ENCODE measurements around the gene DDT. TPM values are rescaled to one million over a fixed set of nuclear protein-coding genes. Genes with fewer than 3 reads are reported as not detected.
"Not testable (repeated sequence)": the region's sequence is repeated elsewhere in the genome, so short reads cannot be mapped to it uniquely, and the experiment has no call there.

Gene DDT
- total RNA-seq (ENCODE audit: insufficient read depth, low replicate concordance): 21.4 TPM

DNA sequence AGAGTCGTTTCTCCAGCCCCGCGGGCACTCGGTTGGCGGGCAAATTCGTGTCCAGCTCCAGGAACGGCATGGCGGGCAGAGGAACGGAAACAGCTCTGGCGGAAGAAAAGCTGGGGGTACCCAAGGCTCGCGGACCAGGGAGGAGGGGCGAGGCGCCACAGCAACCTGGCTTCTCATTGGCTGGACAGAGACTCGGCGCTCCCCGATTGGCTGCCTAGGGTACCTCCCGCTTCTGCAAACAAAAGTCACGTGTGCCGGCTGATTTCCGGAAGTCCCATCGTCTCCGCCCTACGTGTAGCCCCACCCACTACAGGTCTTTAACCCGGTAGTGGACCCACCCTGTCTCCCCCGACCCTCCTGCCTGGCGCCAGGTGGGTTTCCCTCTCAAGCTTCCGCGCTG, at the start of gene DDT:
DDT (minus strand) TSS at position 97 of the 400 bp plus-strand sequence; CDS start at position 70, 27 bp downstream.
- not testable (repeated sequence) for DNase-seq (ENCODE audit: low spot score)

DNA sequence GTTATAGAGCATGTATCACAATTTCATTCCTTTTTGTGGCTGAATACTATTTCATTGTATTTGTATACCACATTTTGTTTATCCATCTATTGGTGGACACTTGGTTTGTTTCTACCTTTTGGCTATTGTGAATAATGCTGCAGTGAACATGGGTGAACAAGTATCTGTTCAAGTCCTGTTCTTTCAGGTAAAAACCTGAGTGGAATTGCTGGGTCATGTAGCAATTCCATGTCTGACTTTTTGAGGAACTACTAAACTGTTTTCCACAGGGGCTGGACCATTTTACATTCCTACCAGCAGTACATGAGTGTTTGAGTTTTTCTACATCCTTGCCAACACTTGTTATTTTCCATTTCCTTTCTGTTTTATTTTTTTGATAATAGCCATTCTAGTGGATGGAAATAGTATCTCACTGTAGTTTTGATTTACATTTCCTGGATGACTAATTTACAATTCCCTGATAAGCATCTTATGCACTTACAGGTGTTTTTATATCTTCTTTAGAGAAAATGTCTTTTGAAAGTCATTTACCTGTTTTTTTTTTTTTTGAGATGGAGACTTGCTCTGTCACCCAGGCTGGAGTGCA, 49.1 kb upstream of the DDT start:
- no peak for DNase-seq (ENCODE audit: low spot score)

DNA sequence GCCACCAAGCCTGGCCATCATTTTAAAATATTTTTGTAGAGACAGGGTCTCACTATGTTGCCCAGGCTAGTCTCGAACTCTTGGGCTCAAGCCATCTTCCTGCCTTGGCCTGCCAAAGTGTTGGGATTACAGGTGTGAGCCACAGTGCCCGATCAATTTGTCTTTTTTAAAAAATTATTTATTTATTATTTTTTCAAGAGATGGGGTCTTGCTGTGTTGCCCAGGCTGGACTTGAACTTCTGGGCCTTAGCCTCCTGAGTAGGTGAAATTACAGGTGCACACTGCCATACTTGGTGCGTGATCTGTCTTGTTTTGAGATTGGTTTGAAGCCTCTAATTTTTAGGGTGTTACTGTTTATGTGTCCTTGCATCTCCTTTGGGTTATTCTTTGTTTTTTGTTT, 47.1 kb upstream of the DDT start:
- no peak for DNase-seq (ENCODE audit: low spot score)

GRCh38 chr22:24016156-24016555, 41.9 kb upstream of the DDT start:
- DNase-seq (ENCODE audit: low spot score): no peak

- no peak for DNase-seq (ENCODE audit: low spot score)
Measured at GRCh38 chr22:24011735-24012068, 37.5 kb upstream of the DDT start.

- no peak for DNase-seq (ENCODE audit: low spot score)
Measured at GRCh38 chr22:24010018-24010391, 35.8 kb upstream of the DDT start.

DNA sequence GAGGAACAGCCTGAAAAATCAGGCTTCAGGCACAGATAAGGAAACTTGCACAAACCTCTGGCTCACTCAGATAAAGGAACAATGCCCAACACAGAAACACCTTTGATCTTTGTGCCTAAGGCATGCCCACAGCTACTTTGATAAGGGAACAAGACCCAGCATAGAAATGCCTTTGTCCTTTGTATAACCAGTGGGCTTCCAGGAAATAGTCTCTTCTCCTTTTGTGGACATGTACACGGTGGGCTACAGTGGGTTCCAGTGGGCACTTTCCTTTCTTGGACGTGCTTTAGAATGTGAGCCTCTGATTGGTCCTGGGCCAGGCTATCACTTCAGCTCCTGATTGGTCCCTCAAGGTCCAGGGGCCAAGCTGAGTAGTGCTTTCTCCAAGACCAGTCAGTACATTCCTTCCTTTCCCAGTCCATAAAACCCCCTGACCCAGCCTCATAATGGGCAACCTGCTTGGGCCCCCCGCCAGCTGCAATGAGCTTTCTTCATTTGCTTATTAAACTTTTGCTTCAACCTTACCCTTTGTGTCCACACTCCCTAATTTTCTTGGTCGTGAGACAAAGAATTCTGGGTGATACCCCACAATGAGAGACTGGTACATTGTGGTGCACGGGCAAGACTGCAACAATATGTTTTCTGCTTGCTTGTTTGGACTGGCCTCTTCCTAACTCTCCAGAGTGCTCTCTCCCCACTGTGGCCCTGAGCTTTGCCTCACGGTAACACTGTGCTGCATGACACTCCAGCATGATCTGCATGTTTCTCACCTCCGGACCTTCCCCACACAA, 35.2 kb upstream of the DDT start:
- DNase-seq (ENCODE audit: low spot score): no peak

DNA sequence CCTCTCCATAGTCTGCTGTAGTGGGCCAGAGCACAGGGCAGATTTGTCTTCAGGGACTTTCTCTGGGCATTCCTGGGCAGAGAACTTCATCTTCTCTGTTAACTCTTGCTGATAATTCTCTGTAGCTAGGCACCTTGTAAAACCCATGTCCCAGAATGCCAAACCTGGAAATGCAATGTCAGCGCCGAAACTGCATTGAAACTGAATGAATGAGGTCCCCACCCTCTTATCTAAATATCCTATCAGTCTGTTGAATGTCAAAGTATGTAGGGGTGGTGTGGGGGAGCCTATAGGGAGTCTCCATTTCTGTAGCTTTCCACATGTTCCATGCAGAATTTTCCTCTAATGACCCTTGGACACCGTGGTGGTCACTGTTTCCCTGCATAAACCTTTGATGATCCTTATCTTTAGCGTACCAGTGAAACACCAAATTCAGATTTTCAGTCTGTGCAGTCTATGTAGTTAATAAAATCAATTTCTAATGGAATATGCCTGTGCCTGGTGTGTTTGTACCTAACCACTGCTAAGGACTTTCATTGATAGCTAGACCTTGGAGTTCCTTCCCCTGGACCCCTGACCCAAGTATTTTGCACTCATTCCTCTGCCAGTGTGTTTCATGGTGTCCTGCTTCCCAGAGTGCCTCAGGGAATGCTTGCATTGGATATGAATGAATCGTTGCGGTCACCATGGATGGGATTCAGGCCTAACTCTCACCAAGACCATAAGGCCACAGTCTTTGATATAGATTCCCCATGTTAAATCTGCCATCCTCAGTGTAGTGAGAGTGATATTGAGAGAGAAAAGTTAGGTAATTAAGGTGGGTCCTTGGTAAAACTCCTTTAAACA, 34.4 kb upstream of the DDT start:
- DNase-seq (ENCODE audit: low spot score): no peak

- no peak for DNase-seq (ENCODE audit: low spot score)
Measured at GRCh38 chr22:24008022-24008283, 33.7 kb upstream of the DDT start.

DNA sequence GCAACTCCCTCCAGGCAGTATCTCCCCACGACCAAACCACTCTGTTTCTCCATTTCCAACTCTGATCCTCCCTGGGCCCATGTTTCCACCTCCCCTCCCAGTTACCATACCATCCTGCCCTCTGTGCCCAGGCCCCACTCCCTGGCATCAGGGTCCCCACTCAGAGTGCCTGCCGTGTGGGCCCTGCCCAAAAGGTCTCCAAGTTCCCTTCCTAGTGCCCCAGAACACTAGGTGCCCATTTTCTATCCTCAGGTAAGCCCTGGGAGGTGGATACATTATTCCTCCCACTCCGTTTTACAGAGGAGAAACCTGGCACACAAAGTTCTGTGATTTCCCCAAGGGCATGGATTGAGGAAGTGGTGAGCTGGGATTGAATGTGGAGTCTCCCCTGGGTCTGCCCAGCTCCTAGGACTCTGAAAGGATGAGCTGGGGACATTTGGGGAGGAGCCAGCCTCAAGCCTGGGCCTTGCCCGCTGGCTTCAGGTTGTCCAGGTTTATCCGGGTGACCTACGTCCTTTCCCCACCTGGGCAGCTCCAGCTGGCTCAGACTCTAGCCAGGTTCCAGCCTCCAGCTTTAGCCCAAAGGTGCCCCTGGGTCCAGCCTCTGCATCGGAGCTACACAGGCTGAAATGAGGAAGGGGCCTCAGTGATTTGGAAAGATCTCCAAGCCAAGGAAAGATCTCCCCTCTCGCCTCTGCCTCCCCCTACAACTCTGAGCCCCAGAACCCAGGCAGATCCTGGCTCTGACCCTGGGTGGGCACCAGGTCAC, 33.2 kb upstream of the DDT start:
- no peak for DNase-seq (ENCODE audit: low spot score)

DNA sequence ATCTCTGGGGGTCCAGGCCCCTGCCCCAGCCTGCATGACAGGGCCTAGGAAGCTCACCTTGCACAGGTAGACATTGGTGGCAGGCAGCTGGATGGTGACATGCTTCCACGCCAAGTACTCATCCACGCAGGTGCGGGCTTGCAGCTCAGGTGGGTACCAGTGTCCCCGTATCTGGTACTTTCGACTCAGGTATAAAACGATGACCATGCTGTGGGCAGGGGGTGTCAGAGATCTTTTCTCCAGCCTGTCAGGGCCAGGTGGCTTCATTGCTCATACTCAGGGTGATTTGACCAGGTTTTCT, 32.6 kb upstream of the DDT start:
- no peak for DNase-seq (ENCODE audit: low spot score)

DNA sequence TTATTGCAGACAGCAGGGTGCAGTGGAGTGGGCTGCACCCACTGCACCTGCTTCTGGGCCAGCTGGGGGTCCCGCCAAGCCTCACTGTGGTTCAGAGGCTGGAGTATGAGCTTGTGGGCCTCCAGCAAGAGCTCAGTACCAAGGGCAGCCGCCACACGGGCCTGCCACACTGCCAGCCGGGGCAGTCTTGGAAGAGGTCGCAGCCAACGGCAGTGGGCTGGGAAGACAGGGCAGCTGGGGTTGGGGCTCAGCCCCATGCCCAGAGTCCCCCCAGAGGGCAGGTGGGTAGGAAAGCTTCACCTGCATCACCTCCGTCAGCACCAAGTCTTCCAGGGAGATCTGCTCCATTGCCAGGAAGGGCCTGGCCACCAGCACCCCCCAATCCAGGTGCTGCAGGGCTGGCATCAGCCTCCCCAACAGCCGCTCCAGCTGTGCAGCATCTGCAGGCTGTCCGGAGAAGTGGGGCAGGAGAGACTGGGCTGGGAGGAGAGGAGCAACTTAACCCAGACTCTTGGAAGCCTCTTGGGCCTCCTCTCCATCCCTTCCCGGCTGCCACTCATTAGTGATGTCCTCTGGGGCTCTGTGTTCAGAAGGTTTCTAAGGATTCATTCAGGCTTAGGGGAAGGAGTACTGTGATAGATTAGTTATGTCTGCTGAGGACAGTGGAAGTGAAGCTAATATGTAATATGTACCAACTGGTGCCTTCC, 32.1 kb upstream of the DDT start:
- DNase-seq (ENCODE audit: low spot score): no peak

DNA sequence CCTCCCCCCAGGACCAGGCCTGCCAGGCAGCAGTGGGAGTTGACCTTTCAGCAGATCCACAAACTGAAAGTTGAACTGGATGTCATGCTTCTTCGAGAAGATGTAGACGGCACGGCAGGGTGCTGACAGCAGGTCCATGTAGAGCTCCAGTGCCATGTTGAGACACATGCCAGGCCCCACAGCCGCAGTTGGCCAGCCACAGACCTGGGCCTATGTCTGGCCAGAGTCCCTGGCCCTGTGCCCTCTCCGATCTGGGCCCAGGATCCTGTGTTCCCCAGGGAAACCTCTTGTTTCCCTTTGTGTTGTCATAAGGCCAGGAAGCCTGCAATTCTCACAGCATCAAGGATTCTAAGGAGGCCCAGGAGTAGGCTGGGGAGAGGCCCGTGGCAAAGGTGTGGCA, 31.0 kb upstream of the DDT start, which contains the start of gene GSTT4:
GSTT4 (minus strand) TSS at position 253 of the 400 bp plus-strand sequence; CDS start at position 156, 97 bp downstream.
- no peak for DNase-seq (ENCODE audit: low spot score)

DNA sequence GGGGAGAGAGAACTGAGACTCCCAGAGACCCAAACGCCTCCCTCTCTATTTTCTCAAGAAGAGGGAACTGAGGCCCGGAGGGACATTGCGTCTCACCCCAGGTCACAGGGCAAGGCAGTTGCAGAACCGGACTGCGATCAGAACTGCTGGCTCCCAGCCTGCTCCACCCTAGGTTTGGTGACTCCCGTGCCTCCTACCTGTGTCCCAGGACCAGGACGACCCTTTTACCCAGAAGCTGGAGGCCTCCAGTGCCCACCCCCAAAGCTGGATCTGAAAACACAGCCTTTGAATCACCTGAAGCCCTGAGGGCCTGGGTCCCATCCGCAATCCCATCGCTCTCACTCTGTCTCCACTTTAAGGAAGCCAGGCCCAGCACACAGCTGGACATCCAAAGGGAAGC, 29.6 kb upstream of the DDT start:
- no peak for DNase-seq (ENCODE audit: low spot score)

GRCh38 chr22:24002851-24003250, 28.6 kb upstream of the DDT start:
- no peak for DNase-seq (ENCODE audit: low spot score)

- DNase-seq (ENCODE audit: low spot score): no peak
Measured at GRCh38 chr22:24002272-24002671, 28.0 kb upstream of the DDT start.

DNA sequence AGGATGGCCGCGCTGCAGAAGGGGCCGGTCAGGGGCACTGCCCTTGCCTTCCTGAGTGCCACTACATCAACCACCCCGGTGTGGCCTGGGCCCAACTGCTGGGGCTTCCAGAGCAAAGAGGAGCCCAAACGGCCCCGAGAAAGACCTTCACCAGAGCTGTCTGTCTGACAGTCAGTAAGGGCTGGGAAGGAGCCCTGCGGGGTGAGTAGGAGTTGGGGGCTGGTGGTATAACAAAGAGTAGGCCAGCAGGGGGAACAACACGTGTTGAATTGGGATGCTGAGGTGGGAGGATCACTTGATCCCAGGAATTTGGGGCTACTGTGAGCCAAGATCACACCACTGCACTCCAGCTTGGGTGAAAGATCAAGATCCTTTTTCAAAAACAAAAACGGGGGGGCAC, 27.1 kb upstream of the DDT start:
- DNase-seq (ENCODE audit: low spot score): no peak

DNA sequence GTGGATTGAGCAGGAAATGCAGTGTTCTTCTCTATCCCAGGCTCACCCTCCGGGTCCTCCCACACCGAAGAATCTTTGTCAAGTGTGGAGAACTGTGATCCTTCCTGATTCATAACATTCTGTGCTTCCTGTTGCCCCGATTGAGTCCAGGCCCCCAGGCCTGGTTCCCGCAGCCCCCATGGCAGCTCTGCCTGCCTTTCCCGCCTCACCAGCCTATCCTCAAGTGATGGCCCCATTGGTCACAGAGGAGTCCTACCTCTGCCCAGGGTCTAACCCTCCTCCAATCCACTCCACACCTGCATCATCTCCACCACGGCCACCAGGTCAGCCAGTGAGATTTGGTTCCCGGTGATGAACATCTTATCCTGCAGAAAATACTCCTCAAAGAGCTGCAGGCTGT, 25.5 kb upstream of the DDT start:
- DNase-seq (ENCODE audit: low spot score): not testable (repeated sequence)

DNA sequence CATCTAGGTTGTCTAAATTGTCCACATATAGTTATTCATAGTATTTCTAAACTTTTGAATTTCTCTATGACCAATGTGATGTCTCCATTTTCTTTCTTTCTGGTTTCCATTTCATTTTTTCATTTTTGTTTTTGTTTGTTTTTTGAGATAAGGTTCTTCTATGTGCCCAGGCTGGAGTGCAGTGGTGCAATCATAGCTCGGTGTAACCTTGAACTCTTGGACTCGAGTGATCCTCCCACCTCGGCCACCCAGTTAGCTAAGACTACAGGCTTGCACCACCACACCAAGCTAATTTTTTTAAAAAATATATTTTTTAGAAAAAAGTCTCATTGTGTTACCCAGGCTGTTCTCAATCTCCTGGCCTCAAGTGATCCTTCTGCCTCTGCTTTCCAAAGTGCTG, 22.9 kb upstream of the DDT start:
- no peak for DNase-seq (ENCODE audit: low spot score)

DNA sequence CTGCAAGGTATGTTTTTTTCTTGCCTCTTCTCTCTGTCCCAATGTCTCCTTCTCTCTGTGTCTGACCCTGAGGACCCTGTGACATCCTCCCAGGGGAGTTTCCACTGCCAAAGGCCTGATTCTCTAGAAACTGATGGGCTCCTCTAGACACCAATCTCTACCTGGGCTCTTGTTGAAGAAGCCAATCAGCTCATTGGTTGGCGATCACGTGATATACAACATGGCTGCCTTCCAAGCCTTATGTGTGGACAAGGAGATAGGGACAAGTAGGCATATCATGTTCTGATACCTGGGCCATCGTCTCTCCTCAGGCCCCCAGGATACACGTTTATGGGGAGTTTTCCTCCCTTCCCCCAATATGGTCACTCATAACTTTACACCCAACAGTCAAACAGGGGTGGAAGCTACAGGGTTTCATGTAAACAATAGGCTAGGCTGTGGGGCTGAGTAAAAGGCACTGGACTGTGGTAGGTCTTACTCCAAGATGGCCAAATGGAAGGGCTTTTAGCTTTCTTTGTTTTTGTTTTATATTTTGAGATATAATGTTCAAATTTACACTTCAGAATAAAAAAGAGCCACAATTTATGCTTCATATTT, 19.4 kb upstream of the DDT start:
- not testable (repeated sequence) for DNase-seq (ENCODE audit: low spot score)

- not testable (repeated sequence) for DNase-seq (ENCODE audit: low spot score)
Measured at GRCh38 chr22:23993080-23993479, 18.8 kb upstream of the DDT start.

Measured in umbilical cord (tissue), 2 donors.